K562 (cell line): ENCODE results near the gene SMIM12. TPM values are rescaled to one million over a fixed set of nuclear protein-coding genes. Genes with fewer than 3 reads are reported as not detected.

Experiments
- AFF1 ChIP-seq, 2 experiments: fragments of 450-650 bp; IDR thresholded peaks; 2 replicates each; pipeline ENCODE4 v1.6.1; 2018; ENCODE audit warnings: mild to moderate bottlenecking in 2 of 2, low read depth in 1 of 2; ENCODE audit not compliant: partially characterized antibody in 2 of 2
- CAMTA2 ChIP-seq: fragments of 250-450 bp; sonication (Bioruptor Pico); conservative IDR thresholded peaks from 2 replicates; pipeline ENCODE4 v1.5.1; 2022
- EP300 ChIP-seq: IDR thresholded peaks from 2 replicates; pipeline ENCODE4 v1.6.1; 2012; ENCODE audit warnings: low read length, improper control_type of control experiment
- ETS1 ChIP-seq: conservative IDR thresholded peaks from 2 replicates; pipeline ENCODE4 v1.6.1; 2011; ENCODE audit warnings: low read depth, mild to moderate bottlenecking, low read length; ENCODE audit not compliant: control insufficient read depth
- FOS ChIP-seq: IDR thresholded peaks from 3 replicates; pipeline ENCODE4 v1.6.1; 2011; ENCODE audit not compliant: insufficient read length; ENCODE audit errors: extremely low read depth
- HMG20A ChIP-seq: fragments of 450-650 bp; formaldehyde crosslinking; conservative IDR thresholded peaks from 2 replicates; pipeline ENCODE4 v1.4.0; 2020; ENCODE audit warnings: mild to moderate bottlenecking, mixed read lengths
- HSF4 ChIP-seq: fragments of 250-450 bp; sonication (Bioruptor Pico); IDR thresholded peaks from 2 replicates; pipeline ENCODE4 v2.1.2; 2022; ENCODE audit warnings: mild to moderate bottlenecking, moderate library complexity, borderline replicate concordance
- IRF1 ChIP-seq: sonication (generic); formaldehyde crosslinking; IDR thresholded peaks from 2 replicates; pipeline ENCODE4 v1.8.0; 2022; ENCODE audit warnings: missing genetic modification reagents, mild to moderate bottlenecking, borderline replicate concordance
- NFIC ChIP-seq: fragments of 450-650 bp; IDR thresholded peaks from 2 replicates; pipeline ENCODE4 v1.6.1; 2017; ENCODE audit warnings: mild to moderate bottlenecking, inconsistent platforms
- NR2C1 ChIP-seq, 2 experiments: fragments of 450-650 bp; IDR thresholded peaks; 2 replicates each; pipeline ENCODE4 v1.6.1; 2017; ENCODE audit warnings: mild to moderate bottlenecking in 2 of 2, antibody characterized with exemption in 1 of 2, inconsistent platforms in 1 of 2, missing compliant biosample characterization in 1 of 2, missing genetic modification characterization in 1 of 2
- PKNOX1 ChIP-seq: fragments of 450-650 bp; IDR thresholded peaks from 2 replicates; pipeline ENCODE4 v1.6.1; 2016
- RAD51 ChIP-seq: fragments of 450-650 bp; IDR thresholded peaks from 2 replicates; pipeline ENCODE4 v1.7.1; 2016; ENCODE audit warnings: low read depth, mild to moderate bottlenecking, borderline replicate concordance
- RFX5 ChIP-seq: IDR thresholded peaks from 2 replicates; pipeline ENCODE4 v1.6.1; 2011; ENCODE audit warnings: low read depth, mild to moderate bottlenecking, improper control_type of control experiment, low read length
- SMARCA4 ChIP-seq: fragments of 450-650 bp; IDR thresholded peaks from 2 replicates; pipeline ENCODE4 v1.6.1; 2016
- THAP12 ChIP-seq: fragments of 250-450 bp; sonication (Bioruptor Pico); IDR thresholded peaks from 2 replicates; pipeline ENCODE4 v1.9.0; 2021; ENCODE audit warnings: mild to moderate bottlenecking, inconsistent platforms
- ZC3H11A ChIP-seq: IDR thresholded peaks from 2 replicates; pipeline ENCODE4 v1.6.1; 2012; ENCODE audit warnings: low read depth, low read length, improper control_type of control experiment
- polyA plus RNA-seq, 8 experiments: library from polyadenylated mRNA; depleted of rRNA in 4 of 8; stranded (reverse) in 5 of 8; unstranded in 3 of 8; fragments of >200 nt; fragmentation: Nextera tagmentation in 2 of 8; fragmentation: Illumina TruSeq in 1 of 8; extraction: Ambion mirVana in 2 of 8; extraction: Trizol in 1 of 8; gene quantifications; 2 replicates each; pipeline versions ENCODE4 v1.2.1 to v1.2.3, GENCODE V29; 2011 to 2014; ENCODE audit warnings: inconsistent platforms in 1 of 8, missing spikeins in 1 of 8
- total RNA-seq, 7 experiments: library from RNA; depleted of rRNA in 6 of 7; stranded (reverse); fragments of >200 nt in 6 of 7; fragmentation: Illumina TruSeq in 2 of 7; extraction: Trizol in 2 of 7; gene quantifications; 2 replicates each; pipeline versions ENCODE4 v1.2.1 to v1.2.3, GENCODE V29; 2011 to 2021; ENCODE audit warnings: low replicate concordance in 1 of 7
- TF ChIP-seq, protein P1 (sequence below): fragments of 250-450 bp; sonication (Bioruptor Pico); IDR thresholded peaks from 2 replicates; pipeline ENCODE4 v1.5.1; 2021; ENCODE audit warnings: mild to moderate bottlenecking

The SMIM12 gene
- total and polyA plus RNA-seq, 9 of the 15 experiments (the other 6 are each of a cell fraction or from before 2014, with no cell fraction given) = 51.7 to 112 (median 63.9) TPM

- TF ChIP-seq THAP12 (CRISPR knock-in tag) = 0 out of 2 replicates have a peak, but pooled peaks have one; percentile 31
- no peak for TF ChIP-seq IRF1 (CRISPR knock-in tag)
- no peak for TF ChIP-seq ETS1
- TF ChIP-seq RAD51 = peak; percentile 89
- TF ChIP-seq CAMTA2 (CRISPR knock-in tag) = no peak
- TF ChIP-seq NR2C1 (IDR thresholded peaks at IDR 0.05) = no peak; the same call in 1 of the 2 replicates
- TF ChIP-seq NR2C1 (tag; IDR thresholded peaks at IDR 0.05) = peak; percentile 43; the same call in 1 of the 2 replicates
- peak; percentile 49; the same call in 1 of the 2 replicates for TF ChIP-seq EP300
- no peak for TF ChIP-seq SMARCA4
- no peak for TF ChIP-seq NFIC
- no peak for TF ChIP-seq ZC3H11A
- peak; percentile 73 for TF ChIP-seq PKNOX1
- no peak for TF ChIP-seq AFF1 (IDR thresholded peaks at IDR 0.05; ENCODE audit: low read depth in 1 of 2, partially characterized antibody in 2 of 2)
- no peak for TF ChIP-seq RFX5
- no peak for TF ChIP-seq HMG20A (CRISPR knock-in tag)
- TF ChIP-seq HSF4 (CRISPR knock-in tag) = no peak
- TF ChIP-seq FOS = no peak
- TF ChIP-seq, protein P1, sequence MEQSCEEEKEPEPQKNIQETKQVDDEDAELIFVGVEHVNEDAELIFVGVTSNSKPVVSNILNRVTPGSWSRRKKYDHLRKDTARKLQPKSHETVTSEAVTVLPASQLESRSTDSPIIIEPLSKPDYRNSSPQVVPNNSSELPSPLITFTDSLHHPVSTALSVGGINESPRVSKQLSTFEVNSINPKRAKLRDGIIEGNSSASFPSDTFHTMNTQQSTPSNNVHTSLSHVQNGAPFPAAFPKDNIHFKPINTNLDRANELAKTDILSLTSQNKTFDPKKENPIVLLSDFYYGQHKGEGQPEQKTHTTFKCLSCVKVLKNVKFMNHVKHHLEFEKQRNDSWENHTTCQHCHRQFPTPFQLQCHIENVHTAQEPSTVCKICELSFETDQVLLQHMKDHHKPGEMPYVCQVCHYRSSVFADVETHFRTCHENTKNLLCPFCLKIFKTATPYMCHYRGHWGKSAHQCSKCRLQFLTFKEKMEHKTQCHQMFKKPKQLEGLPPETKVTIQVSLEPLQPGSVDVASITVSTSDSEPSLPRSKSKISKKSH (CRISPR knock-in tag) = no peak
Measured at GRCh38 chr1:34852677-34853217, 6.8 kb downstream of the SMIM12 start (continued).
